ENCODE results near the gene SERPINB6.

DNA sequence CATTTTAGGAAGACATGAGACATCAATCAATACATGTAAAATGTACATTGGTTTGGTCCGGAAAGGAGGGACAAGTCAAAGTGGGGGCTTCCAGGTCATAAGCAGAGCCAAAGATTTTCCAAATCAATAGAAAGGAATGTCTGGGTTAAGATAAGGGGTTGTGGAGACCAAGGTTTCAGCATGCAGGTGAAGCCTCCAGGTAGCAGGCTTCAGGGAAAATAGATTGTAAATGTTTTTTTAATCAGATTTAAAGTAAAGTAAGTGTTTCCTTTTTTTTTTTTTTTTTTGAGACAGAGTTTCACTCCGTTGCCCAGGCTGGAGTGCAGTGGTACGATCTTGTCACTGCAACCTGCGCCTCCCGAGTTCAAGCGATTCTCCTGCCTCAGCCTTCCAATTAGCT is 51.5 kb downstream of the SERPINB6 start:
- TF ChIP-seq, protein P1, sequence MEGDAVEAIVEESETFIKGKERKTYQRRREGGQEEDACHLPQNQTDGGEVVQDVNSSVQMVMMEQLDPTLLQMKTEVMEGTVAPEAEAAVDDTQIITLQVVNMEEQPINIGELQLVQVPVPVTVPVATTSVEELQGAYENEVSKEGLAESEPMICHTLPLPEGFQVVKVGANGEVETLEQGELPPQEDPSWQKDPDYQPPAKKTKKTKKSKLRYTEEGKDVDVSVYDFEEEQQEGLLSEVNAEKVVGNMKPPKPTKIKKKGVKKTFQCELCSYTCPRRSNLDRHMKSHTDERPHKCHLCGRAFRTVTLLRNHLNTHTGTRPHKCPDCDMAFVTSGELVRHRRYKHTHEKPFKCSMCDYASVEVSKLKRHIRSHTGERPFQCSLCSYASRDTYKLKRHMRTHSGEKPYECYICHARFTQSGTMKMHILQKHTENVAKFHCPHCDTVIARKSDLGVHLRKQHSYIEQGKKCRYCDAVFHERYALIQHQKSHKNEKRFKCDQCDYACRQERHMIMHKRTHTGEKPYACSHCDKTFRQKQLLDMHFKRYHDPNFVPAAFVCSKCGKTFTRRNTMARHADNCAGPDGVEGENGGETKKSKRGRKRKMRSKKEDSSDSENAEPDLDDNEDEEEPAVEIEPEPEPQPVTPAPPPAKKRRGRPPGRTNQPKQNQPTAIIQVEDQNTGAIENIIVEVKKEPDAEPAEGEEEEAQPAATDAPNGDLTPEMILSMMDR (IDR thresholded peaks at IDR 0.05), result no peak
- no peak for TF ChIP-seq EP300 (IDR thresholded peaks at IDR 0.05)

Measured in tibial nerve (tissue), 4 donors.